ENCODE data around the gene MEIOSIN. TPM values are rescaled to one million over a fixed set of nuclear protein-coding genes. Genes with fewer than 3 reads are reported as not detected.
A peak's percentile ranks its signal among the peaks of the same experiment; 100 is the strongest.

MEIOSIN gene
- total RNA-seq, 2 donors from 2014 or later, result not detected

- no peaks in the 10 kb centered on the region for H3K27me3 ChIP-seq (ENCODE audit: control insufficient read depth, insufficient read depth, low read length, poor library complexity, severe bottlenecking)
- H3K9me3 Mint-ChIP-seq, result no peaks in the 10 kb centered on the region
- H3K4me1 Mint-ChIP-seq, result peaks cover 9% of the 10 kb centered on the region
- H3K27me3 Mint-ChIP-seq (ENCODE audit: insufficient read depth), result peaks cover 6% of the 10 kb centered on the region
- H3K9ac ChIP-seq (ENCODE audit: extremely low read depth, low read length, poor library complexity, severe bottlenecking), result no peak overlapping the region
- WGBS, 2 experiments (ENCODE audit: insufficient coverage in 1 of 2, insufficient read length in 1 of 2), result 91 to 95% methylated on average over 4 to 17 of the region's 17 CpGs
- H3K36me3 Mint-ChIP-seq (ENCODE audit: low read depth), result peaks cover 32% of the 10 kb centered on the region
- DNase-seq, result no peak
- H3K27ac ChIP-seq (ENCODE audit: low read depth, low read length), result no peak overlapping the region
- no peak overlapping the region for H3K27ac Mint-ChIP-seq
- no peak overlapping the region for H3K4me3 Mint-ChIP-seq
- no peak for TF ChIP-seq CTCF (conservative IDR thresholded peaks at IDR 0.05)
- no peak overlapping the region for H3K4me3 ChIP-seq (ENCODE audit: low read length)
- H3K4me1 ChIP-seq (ENCODE audit: control insufficient read depth, insufficient read depth, low read length), result peaks cover 11% of the 10 kb centered on the region
- no peaks in the 10 kb centered on the region for H3K9me3 ChIP-seq (ENCODE audit: control insufficient read depth, low read length)
- H3K36me3 ChIP-seq (ENCODE audit: control insufficient read depth, insufficient read depth, low read length), result peaks cover 20% of the 10 kb centered on the region
These were observed 48.2 kb downstream of the MEIOSIN start for GRCh38 chr19:45781214-45782161.

GRCh38 chr19:45782162-45782691, 49.0 kb downstream of the MEIOSIN start, which contains the start of gene DMPK:
TSS of gene DMPK (minus strand) at chr19:45782490. CDS start at chr19:45782352, 138 bp downstream.
- no peak within 1 kb of the TSS for H3K4me3 ChIP-seq (ENCODE audit: low read length)
- TF ChIP-seq CTCF (conservative IDR thresholded peaks at IDR 0.05), result no peak
- Mint-ChIP-seq H3K9me3 (no peaks in the 10 kb centered on the region), H3K27me3 (ENCODE audit: insufficient read depth) (peaks cover 6% of the 10 kb centered on the region), H3K4me1 (peaks cover 9% of the 10 kb centered on the region), H3K36me3 (ENCODE audit: low read depth) (peaks cover 30% of the 10 kb centered on the region), H3K4me3 (no peak within 1 kb of the TSS), H3K27ac (no peak within 1 kb of the TSS)
- no peaks in the 10 kb centered on the region for H3K9me3 ChIP-seq (ENCODE audit: control insufficient read depth, low read length)
- peaks cover 11% of the 10 kb centered on the region for H3K4me1 ChIP-seq (ENCODE audit: control insufficient read depth, insufficient read depth, low read length)
- H3K27ac ChIP-seq (ENCODE audit: low read depth, low read length), result peak within 1 kb of the TSS; percentile 1
- peaks cover 18% of the 10 kb centered on the region for H3K36me3 ChIP-seq (ENCODE audit: control insufficient read depth, insufficient read depth, low read length)
- no peaks in the 10 kb centered on the region for H3K27me3 ChIP-seq (ENCODE audit: control insufficient read depth, insufficient read depth, low read length, poor library complexity, severe bottlenecking)
- DNase-seq, result no peak
- WGBS, 2 experiments (ENCODE audit: insufficient coverage in 1 of 2, insufficient read length in 1 of 2), result 72 to 78% methylated on average over 4 to 17 of the region's 18 CpGs
- no peak within 1 kb of the TSS for H3K9ac ChIP-seq (ENCODE audit: extremely low read depth, low read length, poor library complexity, severe bottlenecking)

GRCh38 chr19:45782820-45783785, 49.9 kb downstream of the MEIOSIN start:
- Histone ChIP-seq H3K4me3 (ENCODE audit: low read length) (no peak overlapping the region), H3K27ac (ENCODE audit: low read depth, low read length) (peak overlapping the region; percentile 1), H3K9ac (ENCODE audit: extremely low read depth, low read length, poor library complexity, severe bottlenecking) (no peak overlapping the region), H3K4me1 (ENCODE audit: control insufficient read depth, insufficient read depth, low read length) (peaks cover 11% of the 10 kb centered on the region), H3K9me3 (ENCODE audit: control insufficient read depth, low read length) (no peaks in the 10 kb centered on the region), H3K36me3 (ENCODE audit: control insufficient read depth, insufficient read depth, low read length) (peaks cover 13% of the 10 kb centered on the region), H3K27me3 (ENCODE audit: control insufficient read depth, insufficient read depth, low read length, poor library complexity, severe bottlenecking) (no peaks in the 10 kb centered on the region)
- TF ChIP-seq CTCF (conservative IDR thresholded peaks at IDR 0.05), result no peak
- peaks cover 6% of the 10 kb centered on the region for H3K27me3 Mint-ChIP-seq (ENCODE audit: insufficient read depth)
- no peak overlapping the region for H3K27ac Mint-ChIP-seq
- H3K36me3 Mint-ChIP-seq (ENCODE audit: low read depth), result peaks cover 30% of the 10 kb centered on the region
- peak; percentile 51 for DNase-seq
- H3K4me1 Mint-ChIP-seq, result peaks cover 9% of the 10 kb centered on the region
- H3K9me3 Mint-ChIP-seq, result no peaks in the 10 kb centered on the region
- no peak overlapping the region for H3K4me3 Mint-ChIP-seq
- WGBS, 2 experiments (ENCODE audit: insufficient coverage in 1 of 2, insufficient read length in 1 of 2), result 74 to 84% methylated on average over 11 to 24 of the region's 26 CpGs
